K562 (cell line): Measurements from ENCODE around the gene ARID3A. TPM values are rescaled to one million over a fixed set of nuclear protein-coding genes. Genes with fewer than 3 reads are reported as not detected.

Experiments used
- ATAC-seq: fragments of 200-7000 bp; cut with Tn5 transposase; 3 replicates; pipeline ENCODE4 v1.9.1; 2020; ENCODE audit warnings: moderate library complexity
- BruUV-seq: library from RNA; stranded (reverse); fragments of 400-500 nt; replicated peaks from 2 replicates; lab custom pipeline; 2021; lab: Mats Ljungman, UMichigan
- CTCF ChIA-PET: fragments of 300-600 bp; formaldehyde crosslinking; extraction: SDS; loops from one replicate; lab custom pipeline; 2021; ENCODE audit warnings: low intra/inter-chr PET ratio; lab: Yijun Ruan, JAX
- POLR2A ChIA-PET: fragments of 300-600, 350-650 bp; sonication (Branson Sonifier 250); formaldehyde crosslinking; extraction: SDS; loops from one replicate; lab custom pipeline; 2021; ENCODE audit warnings: antibody characterized with exemption, inconsistent platforms; lab: Yijun Ruan, JAX
- DNase-seq, 4 experiments: peaks; one replicate each; pipeline versions ENCODE4 v3.0.0 to v3.0.0-alpha.2; 2011 to 2018; ENCODE audit warnings: low spot score in 3 of 4, mixed read lengths in 3 of 4; ENCODE audit errors: extremely low read depth in 1 of 4
- FAIRE-seq: peaks from 2 replicates; lab custom pipeline; 2011; peaks lifted over from hg19 to GRCh38; lab: Jason Lieb, UNC
- H2AFZ ChIP-seq: 2 replicates; pipeline ENCODE4 v1.6.0; 2011; ENCODE audit warnings: low read depth, low read length, control low read depth, inconsistent platforms
- H3K27ac ChIP-seq: fragments of 200-600 bp; 3 replicates; pipeline ENCODE4 v1.8.0; 2011; ENCODE audit warnings: low read depth, mild to moderate bottlenecking, control low read depth, inconsistent platforms, low read length, moderate library complexity, mixed read lengths; ENCODE audit errors: extremely low read depth
- H3K27me3 ChIP-seq, 2 experiments: fragments of 300-600 bp in 1 of 2; 2 replicates in 1 of 2; 3 replicates in 1 of 2; pipeline versions ENCODE4 v1.6.0 to v1.8.0; 2011; ENCODE audit warnings: inconsistent platforms in 2 of 2, low read length in 2 of 2, mild to moderate bottlenecking in 1 of 2, mixed read lengths in 1 of 2, moderate library complexity in 1 of 2; ENCODE audit not compliant: control insufficient read depth in 2 of 2, insufficient read depth in 2 of 2
- H3K36me3 ChIP-seq: fragments of 300-600 bp; 3 replicates; pipeline ENCODE4 v1.8.0; 2011; ENCODE audit warnings: mild to moderate bottlenecking, low read length, inconsistent platforms; ENCODE audit not compliant: control insufficient read depth, insufficient read depth
- H3K4me1 ChIP-seq, 2 experiments: fragments of 200-600 bp in 1 of 2; replicated peaks in 1 of 2; 2 replicates in 1 of 2; 3 replicates in 1 of 2; pipeline versions ENCODE4 v1.5.1 to v1.8.0; 2011; ENCODE audit warnings: inconsistent platforms in 2 of 2, low read length in 2 of 2, mild to moderate bottlenecking in 1 of 2, mixed read lengths in 1 of 2, moderate library complexity in 1 of 2; ENCODE audit not compliant: control insufficient read depth in 2 of 2, insufficient read depth in 2 of 2
- H3K4me2 ChIP-seq: 2 replicates; pipeline ENCODE4 v1.6.1; 2011; ENCODE audit warnings: low read length, control low read depth, inconsistent platforms, mixed read lengths; ENCODE audit not compliant: insufficient read depth
- H3K4me3 ChIP-seq: fragments of 200-600 bp; sonication (generic), shearing (Covaris generic); 2 replicates; pipeline ENCODE4 v1.5.1; 2016; ENCODE audit warnings: control low read depth, inconsistent platforms
- H3K79me2 ChIP-seq: fragments of 200-600 bp; 3 replicates; pipeline ENCODE4 v1.8.0; 2011; ENCODE audit warnings: low read length, inconsistent platforms; ENCODE audit not compliant: control insufficient read depth, insufficient read depth
- H3K9ac ChIP-seq, 2 experiments: 2 replicates each; pipeline versions ENCODE4 v1.6.0 to v1.6.1; 2011; ENCODE audit warnings: low read depth in 2 of 2, low read length in 2 of 2, control low read depth in 1 of 2, inconsistent platforms in 1 of 2, mild to moderate bottlenecking in 1 of 2, mixed read lengths in 1 of 2; ENCODE audit not compliant: insufficient read depth in 1 of 2
- H3K9me1 ChIP-seq: one replicate; pipeline ENCODE4 v1.6.0; 2011; ENCODE audit warnings: inconsistent platforms, mild to moderate bottlenecking, low read length, moderate library complexity; ENCODE audit not compliant: control insufficient read depth, insufficient read depth
- H3K9me3 ChIP-seq: replicated peaks from 2 replicates; pipeline ENCODE4 v1.5.1; 2011; ENCODE audit warnings: low read depth, low read length, inconsistent platforms; ENCODE audit not compliant: control insufficient read depth, insufficient read depth
- H4K20me1 ChIP-seq: replicated peaks from 2 replicates; pipeline ENCODE4 v1.6.1; 2011; ENCODE audit warnings: low read length, inconsistent platforms, mixed read lengths; ENCODE audit not compliant: control insufficient read depth, insufficient read depth
- CBFB ChIP-seq: sonication (generic); formaldehyde crosslinking; IDR thresholded peaks from 2 replicates; pipeline ENCODE4 v1.4.0; 2020; ENCODE audit warnings: mild to moderate bottlenecking, missing genetic modification reagents
- CBX3 ChIP-seq, 2 experiments: IDR thresholded peaks; 1 replicate in 1 of 2; 2 replicates in 1 of 2; pipeline ENCODE4 v1.6.1; 2012; ENCODE audit warnings: inconsistent platforms in 2 of 2, low read length in 2 of 2, borderline replicate concordance in 1 of 2, control low read depth in 1 of 2
- CREM ChIP-seq: IDR thresholded peaks from 2 replicates; pipeline ENCODE4 v1.6.1; 2014; ENCODE audit warnings: antibody characterized with exemption, low read depth
- CTCFL ChIP-seq: IDR thresholded peaks from 2 replicates; pipeline ENCODE4 v1.6.1; 2011; ENCODE audit warnings: borderline replicate concordance, low read depth, mild to moderate bottlenecking, moderate library complexity, low read length; ENCODE audit not compliant: insufficient read depth, poor library complexity, severe bottlenecking
- ESRRA ChIP-seq: fragments of 450-650 bp; IDR thresholded peaks from 2 replicates; pipeline ENCODE4 v1.6.1; 2014; ENCODE audit warnings: low read depth, mild to moderate bottlenecking, moderate library complexity, borderline replicate concordance
- MAZ ChIP-seq, 2 experiments: fragments of 450-650 bp in 1 of 2; sonication (generic) in 1 of 2; formaldehyde crosslinking; IDR thresholded peaks in 1 of 2; conservative IDR thresholded peaks in 1 of 2; 2 replicates each; pipeline versions ENCODE4 v1.4.0 to v1.5.0; 2020; ENCODE audit warnings: mild to moderate bottlenecking in 1 of 2, missing genetic modification reagents in 1 of 2
- SMC3 ChIP-seq: conservative IDR thresholded peaks from 2 replicates; pipeline ENCODE4 v1.6.1; 2011; ENCODE audit warnings: low read depth, low read length, improper control_type of control experiment; ENCODE audit not compliant: insufficient read depth
- SRF ChIP-seq, 2 experiments: fragments of 250-450, 450-650 bp in 1 of 2; sonication (Bioruptor Pico) in 1 of 2; sonication (generic) in 1 of 2; formaldehyde crosslinking; IDR thresholded peaks; 2 replicates each; pipeline versions ENCODE4 v1.5.0 to v1.5.1; 2020 to 2022; ENCODE audit warnings: mild to moderate bottlenecking in 1 of 2, missing genetic modification reagents in 1 of 2
- WGBS: fragments of 100-300 bp; shearing (Covaris generic); methylation state at CpG from one replicate; pipeline ENCODE4 v1.1.6; 2016; ENCODE audit warnings: low coverage, mixed read lengths; ENCODE audit not compliant: insufficient coverage; ENCODE audit errors: missing lambda C conversion rate; 5-methylcytosine and 5-hydroxymethylcytosine counted together
- in situ Hi-C: fragments of 300-500 bp; cut with MboI; formaldehyde crosslinking; loops from 4 replicates; pipeline ENCODE4 v1.15.0; 2018; ENCODE audit warnings: inconsistent platforms, mixed read lengths
- intact Hi-C: fragments of 100-400 bp; cut with micrococcal nuclease; formaldehyde crosslinking; loops from 2 replicates; pipeline ENCODE4 v1.14.2; 2022
- polyA plus RNA-seq, 8 experiments: library from polyadenylated mRNA; depleted of rRNA in 4 of 8; stranded (reverse) in 5 of 8; unstranded in 3 of 8; fragments of >200 nt; fragmentation: Nextera tagmentation in 2 of 8; fragmentation: Illumina TruSeq in 1 of 8; extraction: Ambion mirVana in 2 of 8; extraction: Trizol in 1 of 8; gene quantifications; 2 replicates each; pipeline versions ENCODE4 v1.2.1 to v1.2.3, GENCODE V29; 2011 to 2014; ENCODE audit warnings: inconsistent platforms in 1 of 8, missing spikeins in 1 of 8
- total RNA-seq, 7 experiments: library from RNA; depleted of rRNA in 6 of 7; stranded (reverse); fragments of >200 nt in 6 of 7; fragmentation: Illumina TruSeq in 2 of 7; extraction: Trizol in 2 of 7; gene quantifications; 2 replicates each; pipeline versions ENCODE4 v1.2.1 to v1.2.3, GENCODE V29; 2011 to 2021; ENCODE audit warnings: low replicate concordance in 1 of 7
- TF ChIP-seq, protein P1 (sequence below): fragments of 450-650 bp; IDR thresholded peaks from 2 replicates; pipeline ENCODE4 v1.6.1; 2018; ENCODE audit warnings: mild to moderate bottlenecking, low read depth; ENCODE audit not compliant: partially characterized antibody
- TF ChIP-seq, protein P2 (sequence below), 2 experiments: fragments of 250-450 bp in 1 of 2; fragments of 450-650 bp in 1 of 2; sonication (Bioruptor Pico) in 1 of 2; IDR thresholded peaks; 2 replicates each; pipeline versions ENCODE4 v1.6.1 to v1.8.0; 2016 to 2021; ENCODE audit warnings: mild to moderate bottlenecking in 2 of 2, moderate library complexity in 2 of 2, missing compliant biosample characterization in 1 of 2, missing genetic modification characterization in 1 of 2
- TF ChIP-seq, protein P3 (sequence below): fragments of 250-450 bp; sonication (Bioruptor Pico); IDR thresholded peaks from 2 replicates; pipeline ENCODE4 v1.4.0; 2020; ENCODE audit warnings: mild to moderate bottlenecking

Gene ARID3A
- total and polyA plus RNA-seq, 9 of the 15 experiments (the other 6 are each of a cell fraction or from before 2014, with no cell fraction given) = 1.4 to 118 (median 31.2) TPM

GRCh38 chr19:966485-967088 lies 40.8 kb downstream of the ARID3A start (continued):
- no peak for TF ChIP-seq SRF (CRISPR knock-in tag; IDR thresholded peaks at IDR 0.05)
- TF ChIP-seq, protein P1, sequence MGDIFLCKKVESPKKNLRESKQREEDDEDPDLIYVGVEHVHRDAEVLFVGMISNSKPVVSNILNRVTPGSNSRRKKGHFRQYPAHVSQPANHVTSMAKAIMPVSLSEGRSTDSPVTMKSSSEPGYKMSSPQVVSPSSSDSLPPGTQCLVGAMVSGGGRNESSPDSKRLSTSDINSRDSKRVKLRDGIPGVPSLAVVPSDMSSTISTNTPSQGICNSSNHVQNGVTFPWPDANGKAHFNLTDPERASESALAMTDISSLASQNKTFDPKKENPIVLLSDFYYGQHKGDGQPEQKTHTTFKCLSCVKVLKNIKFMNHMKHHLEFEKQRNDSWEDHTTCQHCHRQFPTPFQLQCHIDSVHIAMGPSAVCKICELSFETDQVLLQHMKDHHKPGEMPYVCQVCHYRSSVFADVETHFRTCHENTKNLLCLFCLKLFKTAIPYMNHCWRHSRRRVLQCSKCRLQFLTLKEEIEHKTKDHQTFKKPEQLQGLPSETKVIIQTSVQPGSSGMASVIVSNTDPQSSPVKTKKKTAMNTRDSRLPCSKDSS = no peak

DNA sequence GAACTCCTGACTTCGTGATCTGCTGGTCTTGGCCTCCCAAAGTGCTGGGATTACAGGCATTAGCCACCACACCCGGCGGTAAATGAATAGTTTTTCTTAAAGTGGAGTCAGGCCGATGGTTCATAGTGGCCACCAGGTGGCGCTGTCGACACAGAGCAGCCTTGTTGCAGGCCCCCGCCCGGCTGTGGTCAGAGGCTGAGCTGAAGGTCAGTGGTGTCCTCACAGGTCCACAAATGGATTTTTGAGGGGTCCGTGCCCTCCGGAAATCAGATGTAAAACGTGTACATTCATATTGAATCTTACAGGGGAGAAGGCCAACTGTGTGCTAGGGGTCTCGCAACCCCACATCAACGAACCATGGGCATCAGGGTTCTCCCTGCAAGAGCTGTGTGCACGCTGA lies 44.9 kb downstream of the ARID3A start:
- H3K4me3 ChIP-seq = no peak overlapping the region
- ATAC-seq (peak; percentile 84), FAIRE-seq (peak; percentile 55), DNase-seq (peak; percentile 54 to 74 (median 68))
- peaks cover 3% of the 10 kb centered on the region; the same call in 1 of the 3 replicates for H3K79me2 ChIP-seq
- no peak overlapping the region for H2AFZ ChIP-seq
- in situ Hi-C loops (no loop called here), intact Hi-C loops (no loop called here)
- H3K9me3 ChIP-seq = peaks cover 25% of the 10 kb centered on the region
- H3K27me3 ChIP-seq = no peaks in the 10 kb centered on the region
- H3K4me2 ChIP-seq = peak overlapping the region; percentile 11; the same call in 1 of the 2 replicates
- POLR2A ChIA-PET = interaction anchor here (0.9 to 1.1 kb wide), 3 partner anchors 9 to 27 kb away, joined by 3 to 5 read pairs (median 4); no protein-coding TSS in a partner anchor
- peaks cover 0 to 28% of the 10 kb centered on the region in 2 experiments; a peak in 2 of 5 replicates for H3K4me1 ChIP-seq
- no peaks in the 10 kb centered on the region for H4K20me1 ChIP-seq
- H3K36me3 ChIP-seq = peaks cover 73% of the 10 kb centered on the region
- BruUV-seq = no TSS peak
- no peak overlapping the region for H3K27ac ChIP-seq
- CTCF ChIA-PET = no interaction called here
- no peaks in the 10 kb centered on the region for H3K9me1 ChIP-seq
- H3K9ac ChIP-seq = no peak overlapping the region
- 90% methylated on average over 13 of the region's 14 CpGs for WGBS
- peak in 1 of 2 experiments; percentile 82; a peak in 2 of 4 replicates for TF ChIP-seq MAZ (CRISPR knock-in tag; conservative IDR thresholded peaks at IDR 0.05 in 1 of 2, IDR thresholded peaks at IDR 0.05 in 1 of 2)
- TF ChIP-seq, protein P2, sequence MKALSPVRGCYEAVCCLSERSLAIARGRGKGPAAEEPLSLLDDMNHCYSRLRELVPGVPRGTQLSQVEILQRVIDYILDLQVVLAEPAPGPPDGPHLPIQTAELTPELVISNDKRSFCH (CRISPR knock-in tag; IDR thresholded peaks at IDR 0.05) = no peak
- TF ChIP-seq, protein P2 (tag; IDR thresholded peaks at IDR 0.05) = 0 out of 2 replicates have a peak, but pooled peaks have one; percentile 56
- TF ChIP-seq CBFB (CRISPR knock-in tag) = peak; percentile 65; the same call in 1 of the 2 replicates
- TF ChIP-seq, protein P3, sequence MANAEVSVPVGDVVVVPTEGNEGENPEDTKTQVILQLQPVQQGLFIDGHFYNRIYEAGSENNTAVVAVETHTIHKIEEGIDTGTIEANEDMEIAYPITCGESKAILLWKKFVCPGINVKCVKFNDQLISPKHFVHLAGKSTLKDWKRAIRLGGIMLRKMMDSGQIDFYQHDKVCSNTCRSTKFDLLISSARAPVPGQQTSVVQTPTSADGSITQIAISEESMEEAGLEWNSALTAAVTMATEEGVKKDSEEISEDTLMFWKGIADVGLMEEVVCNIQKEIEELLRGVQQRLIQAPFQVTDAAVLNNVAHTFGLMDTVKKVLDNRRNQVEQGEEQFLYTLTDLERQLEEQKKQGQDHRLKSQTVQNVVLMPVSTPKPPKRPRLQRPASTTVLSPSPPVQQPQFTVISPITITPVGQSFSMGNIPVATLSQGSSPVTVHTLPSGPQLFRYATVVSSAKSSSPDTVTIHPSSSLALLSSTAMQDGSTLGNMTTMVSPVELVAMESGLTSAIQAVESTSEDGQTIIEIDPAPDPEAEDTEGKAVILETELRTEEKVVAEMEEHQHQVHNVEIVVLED = no peak
- TF ChIP-seq SMC3 = peak; percentile 28; the same call in 1 of the 2 replicates
- peak; percentile 47; the same call in 1 of the 2 replicates for TF ChIP-seq ESRRA
- peak in 1 of 2 experiments; percentile 100; a peak in 2 of 3 replicates for TF ChIP-seq CBX3 (IDR thresholded peaks at IDR 0.05; ENCODE audit: borderline replicate concordance in 1 of 2, low read length in 2 of 2)
- TF ChIP-seq CTCFL = peak; percentile 71
- TF ChIP-seq CREM = peak; percentile 10; the same call in 1 of the 2 replicates
